Anterior cingulate cortex (tissue), 58 donors: ENCODE measurements around the gene SERPINB7.
A peak's percentile ranks its signal among the peaks of the same experiment; 100 is the strongest.

Source experiments
- DNase-seq, 58 donors: peaks; one replicate each; lab custom pipeline; 2025; lab: John Stamatoyannopoulos, UW

The SERPINB7 gene

DNA sequence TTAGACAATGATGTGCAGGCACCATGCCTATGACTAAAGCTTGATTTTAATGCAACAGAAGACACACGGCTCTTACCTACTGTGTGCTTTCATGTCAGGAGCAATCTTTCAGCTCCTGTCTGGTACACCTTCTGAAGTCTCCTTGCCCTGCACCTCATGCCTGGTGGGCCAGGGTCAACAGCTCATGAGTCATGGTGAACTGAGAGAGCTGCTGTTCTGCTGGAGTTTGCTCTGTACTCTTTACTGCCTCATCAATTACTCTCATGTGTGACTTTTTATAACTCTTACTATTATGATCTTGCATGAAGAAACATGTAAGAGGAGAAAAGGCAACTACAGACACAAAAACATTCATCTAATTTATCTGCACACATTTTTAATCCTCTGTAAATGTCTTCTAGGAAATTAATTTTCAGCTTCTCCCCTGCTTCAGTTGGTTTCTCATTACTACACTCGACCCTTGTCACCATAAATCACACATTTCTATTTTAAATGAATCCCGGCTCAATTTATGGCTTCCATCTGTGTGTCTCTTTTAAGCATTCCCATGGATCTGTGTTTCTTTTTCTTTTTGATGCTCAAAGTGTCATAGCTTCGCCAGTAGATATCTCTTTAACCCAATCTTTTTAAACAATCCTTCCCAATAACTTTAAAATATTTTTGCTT lies 9.7 kb downstream of the SERPINB7 start:
- DNase-seq, result no peak

DNA sequence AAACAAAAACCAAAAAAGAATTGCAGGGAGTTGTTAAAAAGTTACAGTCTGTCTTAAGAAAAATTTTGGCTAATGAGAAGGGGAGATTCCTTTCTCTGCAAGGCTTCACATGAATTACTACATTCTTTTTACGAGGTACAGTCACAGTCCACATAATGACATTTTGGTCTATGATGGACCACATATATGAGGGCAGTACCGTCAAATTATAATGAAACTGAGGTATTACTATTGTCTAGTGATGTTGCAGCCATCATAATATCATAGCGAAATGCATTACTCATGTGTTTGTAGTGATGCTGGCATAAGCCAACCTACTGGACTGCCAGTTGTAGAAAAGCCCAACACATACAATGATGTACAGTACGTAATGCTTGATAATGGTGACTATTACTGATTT lies 12.5 kb downstream of the SERPINB7 start:
- no peak for DNase-seq

DNA sequence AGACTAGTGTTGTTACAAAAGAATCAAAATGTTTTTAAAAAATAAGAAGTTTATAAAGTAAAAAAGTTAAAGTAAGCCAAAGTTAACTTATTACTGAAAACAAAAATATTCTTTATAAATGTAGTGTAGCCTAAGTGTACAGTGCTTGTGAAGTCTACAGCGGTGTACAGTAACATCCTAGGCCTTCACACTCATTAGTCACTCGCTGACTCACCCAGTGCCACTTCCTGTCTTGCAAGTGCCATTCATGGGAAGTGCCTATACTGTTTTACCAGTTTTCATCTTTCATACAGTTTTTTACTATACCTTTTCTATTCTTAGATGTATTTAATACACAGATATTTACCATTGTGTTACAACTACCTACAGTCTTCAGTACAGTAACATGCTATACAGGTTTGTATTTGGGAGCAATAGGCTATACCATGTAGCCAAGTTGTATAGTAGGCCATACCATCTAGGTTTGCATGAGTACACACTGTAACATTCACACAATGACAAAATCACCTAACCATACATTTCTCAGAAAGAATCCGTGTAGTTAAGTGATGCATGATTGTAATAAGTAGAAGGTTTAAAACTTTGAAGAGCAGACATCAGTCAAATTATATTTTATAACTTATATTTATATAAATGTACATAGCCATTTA lies 13.4 kb downstream of the SERPINB7 start:
- DNase-seq, result no peak

DNA sequence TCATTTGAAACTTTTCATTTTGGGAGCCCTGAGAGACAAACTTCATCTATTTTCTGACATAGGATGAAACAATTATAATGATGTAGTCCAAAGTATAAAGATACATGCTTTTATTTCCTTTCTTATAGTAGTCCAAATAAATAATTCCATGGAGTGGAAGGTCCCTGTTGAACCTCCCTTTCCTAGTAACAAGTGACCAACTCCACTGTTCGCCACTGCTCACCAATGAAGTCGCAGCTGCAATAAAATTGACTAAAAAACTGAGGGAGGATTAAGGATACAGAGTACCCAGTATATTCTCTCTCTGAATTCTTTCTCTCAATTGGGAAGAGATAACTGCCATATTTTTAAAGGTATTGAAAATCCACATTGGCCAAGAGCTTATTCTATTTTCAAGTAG lies 14.1 kb downstream of the SERPINB7 start:
- no peak for DNase-seq

DNA sequence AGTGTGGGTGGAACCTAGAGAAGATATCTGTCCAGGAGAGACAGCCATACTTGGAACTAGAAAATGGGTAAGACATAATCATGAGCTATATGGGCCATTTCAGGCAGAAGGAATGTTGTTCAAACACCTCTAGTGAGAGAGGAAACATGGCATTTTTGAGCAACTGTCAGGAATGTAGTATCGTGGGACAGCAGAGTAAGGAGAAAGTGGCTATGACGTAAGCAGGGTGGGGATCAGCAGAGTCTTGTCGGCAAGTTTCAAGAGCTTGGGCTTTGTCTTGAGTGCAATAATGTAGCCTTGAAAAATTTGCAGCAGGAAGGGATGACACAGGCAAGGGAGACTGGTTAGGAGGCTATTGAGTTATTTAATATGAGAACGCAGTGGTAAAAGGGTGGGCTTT lies 20.4 kb downstream of the SERPINB7 start:
- DNase-seq, result no peak

DNA sequence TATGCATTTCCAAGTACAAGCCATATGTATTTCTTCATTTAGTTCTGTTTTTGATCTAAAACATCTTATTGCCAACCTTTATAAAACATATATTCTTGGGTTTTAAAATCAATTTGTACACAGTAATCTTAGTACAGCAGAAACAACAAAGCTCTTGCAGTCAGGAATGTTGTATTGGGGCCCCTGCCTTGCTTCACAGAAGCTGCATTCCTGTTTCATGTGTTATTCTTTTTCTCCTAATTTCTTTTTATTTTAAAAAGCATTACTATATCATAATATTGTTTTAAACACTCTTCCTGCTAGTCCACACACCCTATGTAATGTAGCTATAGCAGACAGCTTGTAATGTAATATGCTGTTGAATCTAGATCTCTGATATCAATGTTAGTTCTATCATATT lies 24.0 kb downstream of the SERPINB7 start:
- DNase-seq, result no peak

DNA sequence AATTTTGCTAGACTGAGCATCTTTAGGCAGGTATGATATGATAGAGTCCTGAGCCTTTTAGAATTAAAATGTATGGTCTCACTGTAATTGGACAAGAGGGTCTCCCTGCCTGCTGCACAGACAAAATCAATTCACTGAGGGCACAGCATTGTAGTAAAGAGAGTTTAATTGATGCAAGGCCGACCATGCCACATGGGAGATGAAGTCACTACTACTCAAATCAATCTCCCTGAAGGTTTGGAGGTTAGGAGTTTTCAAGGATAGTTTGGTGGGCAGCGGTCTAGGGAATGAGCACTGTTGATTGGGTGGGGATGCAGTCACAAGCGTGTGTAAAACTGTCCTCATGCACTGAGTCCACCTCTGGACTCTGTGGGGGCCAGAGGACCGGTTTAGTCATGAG lies 26.1 kb downstream of the SERPINB7 start:
- no peak for DNase-seq

DNA sequence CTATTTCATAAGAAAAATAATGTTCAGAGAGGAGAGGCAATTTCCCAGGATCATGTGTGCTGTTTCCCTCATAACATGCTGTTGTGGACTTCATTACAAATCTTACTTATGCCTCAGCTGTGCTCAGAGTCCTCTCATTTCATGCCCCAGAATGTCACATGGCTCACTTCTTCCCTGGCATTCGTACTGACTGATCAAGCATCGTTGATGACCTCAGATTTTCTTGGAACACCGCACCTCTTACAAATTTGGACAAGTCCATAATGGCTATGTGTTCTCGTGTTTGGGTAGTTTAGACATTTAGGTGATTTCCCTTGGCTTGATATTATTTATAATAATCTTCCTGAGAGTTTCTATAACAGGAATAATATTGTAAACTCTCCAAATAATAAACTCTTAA lies 32.9 kb downstream of the SERPINB7 start:
- no peak for DNase-seq

DNA sequence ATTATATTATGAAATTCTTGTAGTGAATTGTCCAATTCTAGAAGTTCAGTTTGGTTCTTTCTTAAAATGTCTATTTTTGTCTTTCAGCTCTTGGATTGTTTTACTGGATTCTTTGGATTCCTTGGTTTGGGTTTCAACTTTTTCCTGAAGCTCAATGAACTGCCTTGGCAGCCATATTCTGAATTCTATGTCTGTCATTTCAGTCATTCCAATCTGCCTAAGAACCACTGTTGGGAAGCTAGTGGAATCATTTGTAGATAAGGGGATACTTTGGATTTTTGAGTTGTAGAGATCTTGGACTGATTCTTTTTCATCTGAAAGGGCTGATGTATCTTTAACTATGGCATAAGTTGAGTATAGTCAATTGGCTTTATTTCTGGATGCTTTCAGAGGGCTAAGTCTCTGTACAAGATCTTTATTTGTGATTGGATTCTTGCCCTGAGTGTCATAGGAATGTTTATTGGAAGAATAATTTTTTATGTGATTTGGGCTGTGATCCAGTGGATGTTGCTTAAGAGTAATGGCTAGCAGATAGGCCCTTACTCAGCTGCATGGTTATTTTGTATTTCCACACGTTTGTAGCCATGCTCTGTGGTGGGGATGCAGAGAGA lies 42.3 kb downstream of the SERPINB7 start:
- DNase-seq, result no peak

DNA sequence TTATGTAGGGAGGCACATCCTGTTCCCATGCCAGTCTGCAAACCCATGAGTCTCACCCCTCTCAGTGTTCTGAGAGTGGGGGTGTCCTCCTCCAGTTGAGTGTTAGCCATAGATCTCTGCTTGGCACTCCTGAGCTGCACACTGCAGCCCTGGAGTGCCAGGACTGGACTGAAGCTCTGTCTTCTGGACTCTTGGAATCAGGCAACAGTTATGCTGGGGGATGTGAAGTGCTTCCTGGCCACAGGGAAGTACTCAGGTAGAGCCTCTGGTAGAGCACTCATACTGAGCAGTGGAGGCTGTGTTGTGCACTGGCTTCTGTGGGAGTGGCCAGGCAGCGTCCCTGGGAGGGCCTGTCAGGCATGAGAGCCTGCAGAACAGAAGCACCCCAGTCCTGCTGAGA lies 43.0 kb downstream of the SERPINB7 start:
- no peak for DNase-seq

DNA sequence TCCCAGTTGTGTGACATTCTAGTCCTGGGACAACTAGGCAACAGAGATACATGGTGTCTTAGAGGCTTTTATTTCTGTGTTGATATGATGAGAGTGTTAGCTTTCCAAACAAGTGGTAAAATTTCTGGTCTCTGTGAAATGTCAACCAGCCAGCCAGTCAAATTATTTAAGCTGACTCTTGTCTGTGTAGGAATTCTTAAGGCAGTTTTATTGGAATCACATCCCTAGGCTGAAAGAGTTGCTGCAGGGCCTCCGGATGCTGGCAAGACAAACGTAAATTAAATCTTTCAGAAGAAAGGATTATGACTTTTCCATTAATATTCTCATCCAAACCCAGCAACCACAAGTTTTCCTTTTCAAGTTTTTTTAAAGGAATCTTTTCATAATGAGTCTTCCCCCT lies 44.6 kb downstream of the SERPINB7 start:
- DNase-seq, result no peak

DNA sequence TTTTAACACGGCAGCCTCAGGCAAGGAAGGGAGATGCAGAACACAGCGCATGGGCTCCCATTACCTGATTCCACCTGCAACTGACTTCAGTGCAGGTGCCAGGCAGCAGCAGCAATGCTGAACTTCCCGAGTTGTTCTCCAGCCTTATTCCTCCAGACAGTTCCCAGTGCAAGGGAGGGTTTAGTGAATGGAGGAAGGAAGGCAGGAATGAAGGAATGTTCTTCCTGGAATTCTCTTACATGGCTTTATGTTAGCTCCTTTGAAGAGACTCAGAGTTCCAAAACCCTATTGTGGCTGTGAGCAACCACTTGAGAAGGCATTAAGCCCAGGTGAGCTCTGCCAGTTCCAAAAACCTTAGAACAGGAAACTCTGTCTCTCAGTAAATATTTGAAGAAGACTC lies 45.5 kb downstream of the SERPINB7 start:
- no peak for DNase-seq

DNA sequence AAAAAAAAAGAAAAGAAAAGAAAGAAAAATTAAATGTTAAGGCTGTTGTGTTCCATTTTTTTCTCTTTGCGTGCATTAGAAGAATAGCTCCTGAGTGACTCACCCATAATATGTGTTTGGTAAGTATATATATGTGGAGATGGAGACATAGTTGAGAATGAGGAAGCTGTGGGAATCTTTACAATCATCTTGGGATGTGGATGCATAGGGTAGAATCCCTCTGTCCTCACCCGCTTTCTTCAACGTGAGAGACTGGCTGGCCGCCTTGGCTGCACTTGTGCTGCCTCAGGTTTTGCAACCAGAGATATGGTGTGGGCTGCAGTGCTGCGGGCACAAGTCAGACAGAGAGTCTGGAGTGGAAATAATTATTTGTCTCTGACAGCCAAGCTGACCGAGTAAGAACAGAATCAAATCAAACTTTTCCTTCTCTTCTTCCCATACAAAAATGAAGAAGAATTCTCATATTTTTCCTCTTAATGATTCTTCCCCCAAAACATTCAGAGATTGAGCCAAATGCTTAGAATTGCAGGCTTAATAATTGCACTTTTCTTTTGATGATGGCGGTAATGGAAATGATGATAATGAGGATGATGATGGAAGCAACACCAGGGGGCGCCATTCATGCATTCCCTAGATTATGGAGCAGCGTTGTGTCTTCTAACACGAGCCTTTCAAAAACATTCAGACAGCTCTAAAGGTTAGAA lies 48.5 kb downstream of the SERPINB7 start:
- DNase-seq, result peak in 6 of 58 donors; percentile 1 to 45 (median 6)

DNA sequence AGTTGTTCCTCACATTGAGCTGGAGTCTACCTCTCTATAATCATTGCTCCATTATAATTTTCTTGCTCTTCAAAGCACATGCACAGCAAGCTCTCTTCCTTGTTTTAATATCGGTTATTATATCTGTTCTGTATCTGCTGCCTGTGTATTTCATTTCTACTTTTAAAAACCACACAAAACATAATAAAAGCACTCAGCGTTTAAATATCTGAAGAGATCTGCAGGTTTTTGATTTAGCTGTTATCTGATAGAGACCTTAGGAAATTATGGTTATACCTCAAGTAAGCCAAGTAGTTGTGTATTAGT lies 49.0 kb downstream of the SERPINB7 start:
- DNase-seq, result no peak

DNA sequence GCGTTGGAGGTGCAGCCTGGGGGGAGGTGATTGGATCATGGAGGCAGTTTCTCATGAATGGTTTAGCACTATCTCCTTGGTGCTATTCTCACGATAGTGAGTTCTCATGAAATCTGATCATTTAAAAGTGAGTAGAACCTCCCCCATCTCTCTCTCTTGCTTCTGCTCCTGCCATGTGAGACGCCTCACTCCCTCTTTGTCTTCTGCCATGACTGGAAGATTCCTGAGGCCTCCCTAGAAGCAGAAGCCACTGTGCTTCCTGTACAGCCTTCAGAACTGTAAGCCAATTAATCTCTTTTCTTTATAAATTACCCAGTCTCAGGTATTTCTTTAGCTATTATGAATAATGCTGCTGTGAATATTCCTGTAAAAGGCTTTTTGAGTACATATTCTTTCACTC lies 52.9 kb downstream of the SERPINB7 start:
- DNase-seq, result no peak

DNA sequence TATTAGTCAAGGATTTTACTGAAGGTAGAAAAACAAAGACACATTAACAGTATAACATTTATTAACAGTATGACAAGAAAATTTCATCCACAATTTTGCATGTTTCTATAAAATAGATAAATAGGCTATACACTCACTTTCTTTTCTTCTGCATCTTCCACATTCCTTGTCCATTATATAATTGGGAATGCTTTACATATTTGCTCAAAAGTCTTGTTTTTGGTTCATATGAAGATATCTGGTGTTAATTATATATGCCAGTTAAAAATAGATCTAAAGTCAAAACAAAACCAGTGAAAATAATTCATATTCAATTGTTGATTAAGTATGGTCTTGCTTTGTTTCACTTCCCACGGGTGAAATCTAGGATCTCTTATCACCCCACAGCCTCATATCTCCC lies 53.4 kb downstream of the SERPINB7 start:
- DNase-seq, result no peak

DNA sequence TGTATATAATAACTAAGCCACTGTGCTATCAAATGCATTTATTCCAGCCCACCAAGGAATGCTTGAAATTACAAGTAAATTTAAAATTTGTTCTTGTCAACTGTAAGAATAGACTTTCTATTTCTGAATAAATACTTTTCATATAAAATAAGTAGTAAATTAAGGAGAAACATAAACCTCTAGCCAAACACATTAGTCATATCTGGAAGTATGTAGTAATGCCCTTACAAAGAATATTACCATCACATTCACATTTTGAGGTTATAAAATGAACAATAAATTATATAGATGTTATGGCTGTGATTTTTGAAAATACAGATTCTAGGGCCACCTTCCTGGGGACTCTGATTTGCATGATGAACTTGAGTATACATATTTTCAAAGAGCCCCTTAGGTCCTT lies 54.7 kb downstream of the SERPINB7 start:
- DNase-seq, result no peak

DNA sequence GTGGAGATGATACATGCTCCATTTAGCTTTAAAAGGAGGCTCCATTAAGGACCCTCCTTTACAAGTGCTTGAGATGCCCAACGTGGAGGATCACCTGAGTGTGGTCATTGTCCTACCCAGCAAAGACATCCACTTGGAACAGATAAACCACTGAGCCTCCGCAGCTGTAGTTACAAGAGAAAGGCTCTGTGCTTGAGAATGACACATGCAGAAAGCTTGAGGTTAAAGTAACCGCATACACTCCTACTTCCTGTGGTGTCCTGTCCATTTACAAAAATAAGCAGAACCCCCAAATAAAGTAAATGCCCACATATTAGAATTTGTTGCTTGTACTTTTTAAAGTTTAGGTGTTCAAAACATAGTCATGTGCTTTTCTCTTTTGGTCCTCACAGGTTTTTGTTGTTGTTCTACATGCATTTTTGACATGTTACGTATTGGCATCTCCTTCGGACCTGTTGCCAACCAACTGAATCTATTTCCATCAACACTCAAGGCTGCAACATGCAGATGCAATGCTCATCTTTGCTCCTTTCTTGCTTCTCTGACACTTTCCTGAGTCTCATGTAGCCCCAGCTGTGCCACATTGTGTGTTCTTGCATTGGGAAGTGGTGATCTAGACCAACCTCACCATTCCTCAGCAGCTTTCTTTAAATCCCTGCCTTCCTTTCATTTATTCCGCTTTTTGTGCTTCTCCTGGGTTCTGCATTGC lies 56.0 kb downstream of the SERPINB7 start:
- no peak for DNase-seq

DNA sequence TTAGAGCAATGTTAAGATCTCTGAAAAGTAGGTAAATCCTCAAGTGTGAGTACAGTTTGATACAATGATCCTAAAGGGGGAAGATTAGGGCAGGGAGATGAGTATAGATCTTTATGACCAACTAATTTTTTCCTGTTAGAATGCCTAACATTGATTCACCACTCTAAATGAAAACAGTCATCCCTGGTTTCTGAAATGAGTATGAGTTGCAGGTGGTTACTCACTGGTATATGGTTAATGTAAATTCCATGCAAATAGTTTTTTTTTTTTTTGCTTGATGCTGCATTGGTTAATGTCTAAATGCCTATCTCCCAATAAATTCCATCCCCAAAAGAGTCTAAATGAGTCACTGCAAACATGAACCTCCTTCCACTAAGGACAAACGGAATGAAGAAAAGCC lies 57.3 kb downstream of the SERPINB7 start:
- no peak for DNase-seq

DNA sequence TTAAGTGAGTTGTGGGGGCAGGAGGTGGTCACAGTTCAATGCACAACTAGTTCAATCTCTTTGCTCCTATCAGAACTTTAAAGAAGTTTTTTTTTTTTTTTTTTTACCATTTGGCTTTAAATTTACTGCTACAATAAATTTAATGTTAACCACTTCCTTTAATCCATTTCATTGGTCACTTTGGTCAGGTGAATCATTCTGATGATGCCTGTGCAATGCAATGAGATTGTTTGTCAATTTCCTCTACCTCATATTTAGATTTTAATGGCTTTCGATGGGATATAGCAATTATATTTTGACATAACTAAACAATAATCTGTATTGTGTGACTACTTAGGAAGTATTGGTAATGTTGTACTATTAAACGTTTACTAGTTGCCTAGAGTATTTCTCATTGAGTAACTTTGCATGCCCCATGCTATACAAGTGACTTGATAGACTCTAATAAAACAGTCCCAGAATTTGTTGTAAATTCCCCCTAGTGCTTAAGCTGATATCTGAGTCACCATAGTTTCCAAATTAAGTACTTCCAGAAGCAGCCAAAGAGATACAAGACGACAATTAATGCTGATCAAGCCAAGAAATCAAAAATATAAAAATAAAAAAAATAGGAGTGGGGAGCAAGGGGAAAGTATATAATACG lies 59.4 kb downstream of the SERPINB7 start:
- no peak for DNase-seq

DNA sequence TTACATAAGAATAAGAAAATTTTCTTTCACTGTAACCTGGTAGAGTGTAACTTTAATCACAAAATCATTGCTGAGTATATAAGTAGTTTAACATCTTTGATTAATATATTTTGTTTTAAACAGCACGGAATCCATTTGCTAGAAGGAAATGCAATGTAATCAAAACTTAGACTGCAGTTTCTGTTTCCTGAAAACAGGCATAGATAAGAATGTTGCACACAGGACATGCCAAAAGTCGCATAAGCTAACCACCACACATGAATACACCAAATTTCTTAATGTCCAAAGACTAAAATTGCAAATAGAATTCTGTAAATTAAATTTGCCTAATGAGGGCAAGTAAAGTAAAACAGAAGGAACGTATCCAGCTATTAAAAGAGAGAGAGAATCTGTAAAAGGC lies 61.2 kb downstream of the SERPINB7 start:
- DNase-seq, result no peak
